Small intestine (tissue), 7 donors: ENCODE measurements around the gene NCOA3. TPM values are rescaled to one million over a fixed set of nuclear protein-coding genes. Genes with fewer than 3 reads are reported as not detected.
"Not testable (repeated sequence)": the region's sequence is repeated elsewhere in the genome, so short reads cannot be mapped to it uniquely, and the experiment has no call there.

Experiments
- DNase-seq, 2 donors: peaks; one replicate each; pipeline versions ENCODE4 v3.0.0 to v3.0.0-alpha.2; 2013
- FAIRE-seq: peaks from 2 replicates; lab custom pipeline; 2012; peaks lifted over from hg19 to GRCh38; lab: Jason Lieb, UNC
- H3K27ac ChIP-seq, 3 donors: one replicate each; pipeline ENCODE4 v1.5.1; 2013; ENCODE audit warnings: low read length in 2 of 3, mild to moderate bottlenecking in 2 of 3, control low read depth in 1 of 3, inconsistent platforms in 1 of 3, low read depth in 1 of 3, moderate library complexity in 1 of 3
- H3K27me3 ChIP-seq, 3 donors: one replicate each; pipeline ENCODE4 v1.6.1; 2013; ENCODE audit warnings: low read length in 3 of 3, inconsistent platforms in 1 of 3; ENCODE audit not compliant: control insufficient read depth in 3 of 3, insufficient read depth in 3 of 3
- H3K36me3 ChIP-seq, 3 donors: one replicate each; pipeline ENCODE4 v1.6.1; 2013; ENCODE audit warnings: low read length in 3 of 3, inconsistent platforms in 1 of 3, low read depth in 1 of 3, mild to moderate bottlenecking in 1 of 3, moderate library complexity in 1 of 3; ENCODE audit not compliant: control insufficient read depth in 3 of 3, insufficient read depth in 2 of 3
- H3K4me1 ChIP-seq, 3 donors: one replicate each; pipeline ENCODE4 v1.6.1; 2013; ENCODE audit warnings: low read length in 2 of 3, inconsistent platforms in 1 of 3, low read depth in 1 of 3, mild to moderate bottlenecking in 1 of 3, moderate library complexity in 1 of 3; ENCODE audit not compliant: control insufficient read depth in 3 of 3, insufficient read depth in 2 of 3
- H3K4me3 ChIP-seq, 3 donors: one replicate each; pipeline ENCODE4 v1.5.1; 2013; ENCODE audit warnings: low read length in 3 of 3, control low read depth in 1 of 3, inconsistent platforms in 1 of 3, low read depth in 1 of 3, mild to moderate bottlenecking in 1 of 3, moderate library complexity in 1 of 3
- H3K9me3 ChIP-seq, 2 donors: one replicate each; pipeline ENCODE4 v1.6.1; 2013; ENCODE audit warnings: low read depth in 1 of 2, low read length in 1 of 2; ENCODE audit not compliant: control insufficient read depth in 2 of 2, insufficient read depth in 1 of 2
- WGBS, 3 donors: extraction: QIAGEN DNeasy Blood & Tissue Kit; methylation state at CpG; one replicate each; pipeline ENCODE4 v1.1.7; 2013; 5-methylcytosine and 5-hydroxymethylcytosine counted together
- polyA plus RNA-seq, 4 donors: library from polyadenylated mRNA; stranded (reverse) in 3 of 4; unstranded in 1 of 4; fragments of 200-250 nt in 3 of 4; fragments of 120-200 nt in 1 of 4; gene quantifications; one replicate each; pipeline versions ENCODE4 v1.2.1 to v1.2.3, GENCODE V29; 2013
- donor health status: healthy with polysubstance abuse.
- donor health status: control.
- donor health status: control.
- donor health status: Bipolar disorder and iron deficiency.
- donor health status: healthy.

NCOA3 gene
- polyA plus RNA-seq, 4 donors: 3.4 to 14.9 (median 5.1) TPM

GRCh38 chr20:47492284-47492683 lies 9.4 kb upstream of the NCOA3 start:
- Histone ChIP-seq H3K27ac (no peak overlapping the region), H3K9me3 (no peaks in the 10 kb centered on the region), H3K4me3 (no peak overlapping the region), H3K36me3 (no peaks in the 10 kb centered on the region), H3K4me1 (peaks cover 0 to 11% (median 0%) of the 10 kb centered on the region in 3 donors), H3K27me3 (no peaks in the 10 kb centered on the region)
- FAIRE-seq: no peak
- no peak for DNase-seq
- 72 to 86% (median 75%) methylated on average over 3 of the region's 3 CpGs for WGBS, 3 donors

GRCh38 chr20:47493175-47493962 lies 8.3 kb upstream of the NCOA3 start:
- FAIRE-seq: no peak
- H3K4me3 ChIP-seq: no peak overlapping the region
- 0 to 9% (median 3%) methylated on average over 3 of the region's 3 CpGs for WGBS, 3 donors

GRCh38 chr20:47493963-47494293 lies 7.8 kb upstream of the NCOA3 start:
- FAIRE-seq (no peak), DNase-seq (peak; percentile 59 to 84)
- 6 to 35% (median 8%) methylated on average over 2 of the region's 2 CpGs for WGBS, 3 donors
- Histone ChIP-seq H3K9me3 (no peaks in the 10 kb centered on the region), H3K4me1 (peaks cover 0 to 11% (median 0%) of the 10 kb centered on the region in 3 donors), H3K27ac (peak overlapping the region in 2 of 3 donors; percentile 48 to 57), H3K36me3 (no peaks in the 10 kb centered on the region), H3K27me3 (no peaks in the 10 kb centered on the region), H3K4me3 (no peak overlapping the region)

More at GRCh38 chr20:47493175-47493962, 8.3 kb upstream of the NCOA3 start:
- Histone ChIP-seq H3K9me3 (no peaks in the 10 kb centered on the region), H3K27ac (peak overlapping the region; percentile 34 to 57 (median 48)), H3K36me3 (no peaks in the 10 kb centered on the region), H3K27me3 (no peaks in the 10 kb centered on the region), H3K4me1 (peaks cover 0 to 11% (median 0%) of the 10 kb centered on the region in 3 donors)
- peak; percentile 89 to 90 for DNase-seq

- not testable (repeated sequence) for DNase-seq, H3K9me3 ChIP-seq, H3K4me3 ChIP-seq, FAIRE-seq, H3K27me3 ChIP-seq, H3K36me3 ChIP-seq, H3K27ac ChIP-seq
- peaks cover 0 to 11% (median 0%) of the 10 kb centered on the region in 3 donors for H3K4me1 ChIP-seq
- WGBS, 3 donors: 85 to 94% (median 88%) methylated on average over 9 to 11 of the region's 11 CpGs
These were observed 7.1 kb upstream of the NCOA3 start for GRCh38 chr20:47494606-47495005.

- FAIRE-seq: no peak
- Histone ChIP-seq H3K36me3 (no peaks in the 10 kb centered on the region), H3K9me3 (no peaks in the 10 kb centered on the region), H3K27ac (no peak overlapping the region), H3K4me3 (no peak overlapping the region), H3K4me1 (peaks cover 0 to 11% (median under 1%) of the 10 kb centered on the region in 3 donors), H3K27me3 (no peaks in the 10 kb centered on the region)
- 90 to 96% (median 94%) methylated on average over 1 of the region's 1 CpG for WGBS, 3 donors
- no peak for DNase-seq
These were observed 5.6 kb upstream of the NCOA3 start for GRCh38 chr20:47496118-47496517.

GRCh38 chr20:47498606-47499005 lies 3.1 kb upstream of the NCOA3 start:
- Histone ChIP-seq H3K9me3 (no peaks in the 10 kb centered on the region), H3K36me3 (no peaks in the 10 kb centered on the region), H3K27ac (no peak overlapping the region), H3K27me3 (no peaks in the 10 kb centered on the region), H3K4me3 (no peak overlapping the region), H3K4me1 (peaks cover 0 to 4% (median 3%) of the 10 kb centered on the region in 3 donors)
- FAIRE-seq (no peak), DNase-seq (no peak)
- WGBS, 3 donors: 86 to 90% (median 88%) methylated on average over 6 of the region's 6 CpGs

- H3K27ac ChIP-seq: no peak overlapping the region
- FAIRE-seq (no peak), DNase-seq (no peak)
- no peaks in the 10 kb centered on the region for H3K36me3 ChIP-seq
- no peaks in the 10 kb centered on the region for H3K27me3 ChIP-seq
- no peaks in the 10 kb centered on the region for H3K9me3 ChIP-seq
- H3K4me1 ChIP-seq: peaks cover 0 to 3% (median 0%) of the 10 kb centered on the region in 3 donors
- 92 to 95% (median 93%) methylated on average over 5 of the region's 5 CpGs for WGBS, 3 donors
- H3K4me3 ChIP-seq: no peak overlapping the region
These were observed 2.6 kb upstream of the NCOA3 start for GRCh38 chr20:47499053-47499452.

- not testable (repeated sequence) for H3K9me3 ChIP-seq, H3K27me3 ChIP-seq, H3K36me3 ChIP-seq, H3K4me3 ChIP-seq, H3K4me1 ChIP-seq, H3K27ac ChIP-seq, DNase-seq, FAIRE-seq
- WGBS, 3 donors: 96 to 97% (median 96%) methylated on average over 9 of the region's 9 CpGs
These were observed 1.6 kb upstream of the NCOA3 start for GRCh38 chr20:47500082-47500481.
